Vagina (tissue), 2 donors: Measurements from ENCODE around the gene HARS2. TPM values are rescaled to one million over a fixed set of nuclear protein-coding genes. Genes with fewer than 3 reads are reported as not detected.

ENCODE experiments used
- DNase-seq, 2 donors: peaks; one replicate each; pipeline ENCODE4 v3.0.0-alpha.2; 2017; ENCODE audit errors: extremely low spot score in 2 of 2
- H3K27ac ChIP-seq: fragments of 200-600 bp; sonication (generic); one replicate; pipeline ENCODE4 v1.5.1; 2019
- H3K27me3 ChIP-seq: fragments of 200-600 bp; sonication (generic); one replicate; pipeline ENCODE4 v1.5.1; 2019
- H3K36me3 ChIP-seq, 2 donors: fragments of 200-600 bp; sonication (generic); one replicate each; pipeline ENCODE4 v1.5.1; 2017 to 2019
- H3K4me1 ChIP-seq: fragments of 200-600 bp; sonication (generic); one replicate; pipeline ENCODE4 v1.5.1; 2019
- H3K4me3 ChIP-seq, 2 donors: fragments of 200-600 bp; sonication (generic); 1 replicate in 1 of 2; 2 replicates in 1 of 2; pipeline ENCODE4 v1.5.1; 2016 to 2019
- H3K9me3 ChIP-seq: fragments of 200-600 bp; sonication (generic); one replicate; pipeline ENCODE4 v1.5.1; 2019
- POLR2A ChIP-seq, 2 donors: fragments of 450-650 bp; IDR thresholded peaks; one replicate each; pipeline ENCODE4 v1.6.1; 2017; ENCODE audit warnings: antibody characterized with exemption in 2 of 2, mild to moderate bottlenecking in 2 of 2, moderate library complexity in 2 of 2
- POLR2AphosphoS5 ChIP-seq, 2 donors: sonication (generic); formaldehyde crosslinking; IDR thresholded peaks; one replicate each; pipeline ENCODE4 v1.9.0; 2017; ENCODE audit warnings: antibody characterized with exemption in 2 of 2, mild to moderate bottlenecking in 2 of 2, low read depth in 1 of 2; ENCODE audit not compliant: insufficient read depth in 1 of 2
- intact Hi-C: fragments of 100-400 bp; cut with DNase I; formaldehyde crosslinking; loops from one replicate; pipeline ENCODE4 v1.15.1; 2023
- total RNA-seq: library from RNA; depleted of rRNA; stranded (reverse); fragments of >200 nt; gene quantifications from one replicate; pipeline ENCODE4 v1.2.3, GENCODE V29; 2016
- TF ChIP-seq, protein P1 (sequence below), 3 experiments: fragments of 450-650 bp in 2 of 3; fragments of 200-600 bp in 1 of 3; sonication (generic) in 1 of 3; IDR thresholded peaks; one replicate each; pipeline ENCODE4 v1.5.1; 2017 to 2019; ENCODE audit warnings: antibody characterized with exemption in 3 of 3, mild to moderate bottlenecking in 2 of 3, moderate library complexity in 2 of 3

The HARS2 gene
- total RNA-seq, 1 donor from 2014 or later, result 46.2 TPM

DNA sequence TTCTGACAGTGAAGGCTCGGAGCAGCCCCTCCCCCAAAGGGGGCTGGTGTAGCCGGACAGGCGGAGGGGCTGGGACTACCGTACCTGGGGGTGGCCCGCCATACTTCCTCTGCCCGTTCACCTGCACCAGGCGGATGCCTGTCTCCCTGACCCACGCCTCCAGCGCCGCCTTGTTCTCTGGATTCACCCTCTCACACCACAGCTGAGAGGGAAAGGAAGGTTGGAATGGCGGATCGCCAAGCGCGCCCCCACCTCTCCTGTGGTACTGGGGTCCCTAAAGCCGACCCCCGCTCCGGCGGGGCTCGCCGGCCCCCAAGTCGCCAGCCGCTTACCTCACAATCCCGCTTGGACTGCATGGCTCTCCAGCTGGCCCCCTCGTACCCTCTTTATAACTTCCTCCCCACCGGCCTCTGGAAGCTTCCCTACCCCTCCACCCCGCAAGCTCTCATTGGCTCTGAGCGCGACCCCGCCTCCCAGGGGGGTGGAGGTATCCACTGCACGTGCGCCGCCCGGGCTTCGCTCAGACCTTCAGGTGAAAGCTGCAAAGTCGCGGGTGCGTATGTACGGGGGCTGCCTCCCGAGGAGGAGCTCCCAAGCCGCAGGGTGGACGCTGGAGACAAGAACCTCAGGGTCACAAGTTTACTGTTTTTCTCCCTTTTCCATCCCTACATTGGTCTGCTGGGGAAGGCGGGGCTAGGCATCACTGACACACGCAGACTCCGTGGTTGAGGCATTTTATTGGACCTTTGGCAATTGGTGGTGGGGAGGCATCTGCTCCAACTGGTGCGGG, 17.9 kb upstream of the HARS2 start, which contains the start of gene DND1:
TSS of gene DND1 (minus strand) at position 390 of the 790 bp plus-strand sequence. CDS start at position 356, 34 bp downstream.
- Histone ChIP-seq H3K4me1 (peaks cover 6% of the 10 kb centered on the region), H3K4me3 (peak within 1 kb of the TSS; percentile 20 to 25), H3K27me3 (no peaks in the 10 kb centered on the region), H3K27ac (no peak within 1 kb of the TSS), H3K36me3 (peaks cover 0 to 70% of the 10 kb centered on the region in 2 donors), H3K9me3 (no peaks in the 10 kb centered on the region)
- TF ChIP-seq, protein P1, sequence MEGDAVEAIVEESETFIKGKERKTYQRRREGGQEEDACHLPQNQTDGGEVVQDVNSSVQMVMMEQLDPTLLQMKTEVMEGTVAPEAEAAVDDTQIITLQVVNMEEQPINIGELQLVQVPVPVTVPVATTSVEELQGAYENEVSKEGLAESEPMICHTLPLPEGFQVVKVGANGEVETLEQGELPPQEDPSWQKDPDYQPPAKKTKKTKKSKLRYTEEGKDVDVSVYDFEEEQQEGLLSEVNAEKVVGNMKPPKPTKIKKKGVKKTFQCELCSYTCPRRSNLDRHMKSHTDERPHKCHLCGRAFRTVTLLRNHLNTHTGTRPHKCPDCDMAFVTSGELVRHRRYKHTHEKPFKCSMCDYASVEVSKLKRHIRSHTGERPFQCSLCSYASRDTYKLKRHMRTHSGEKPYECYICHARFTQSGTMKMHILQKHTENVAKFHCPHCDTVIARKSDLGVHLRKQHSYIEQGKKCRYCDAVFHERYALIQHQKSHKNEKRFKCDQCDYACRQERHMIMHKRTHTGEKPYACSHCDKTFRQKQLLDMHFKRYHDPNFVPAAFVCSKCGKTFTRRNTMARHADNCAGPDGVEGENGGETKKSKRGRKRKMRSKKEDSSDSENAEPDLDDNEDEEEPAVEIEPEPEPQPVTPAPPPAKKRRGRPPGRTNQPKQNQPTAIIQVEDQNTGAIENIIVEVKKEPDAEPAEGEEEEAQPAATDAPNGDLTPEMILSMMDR (IDR thresholded peaks at IDR 0.05), result no peak
- TF ChIP-seq POLR2AphosphoS5 (IDR thresholded peaks at IDR 0.05; ENCODE audit: insufficient read depth in 1 of 2, low read depth in 1 of 2) (no peak), POLR2A (IDR thresholded peaks at IDR 0.05) (no peak)
- no peak for DNase-seq
- intact Hi-C loops, result no loop called here

DNA sequence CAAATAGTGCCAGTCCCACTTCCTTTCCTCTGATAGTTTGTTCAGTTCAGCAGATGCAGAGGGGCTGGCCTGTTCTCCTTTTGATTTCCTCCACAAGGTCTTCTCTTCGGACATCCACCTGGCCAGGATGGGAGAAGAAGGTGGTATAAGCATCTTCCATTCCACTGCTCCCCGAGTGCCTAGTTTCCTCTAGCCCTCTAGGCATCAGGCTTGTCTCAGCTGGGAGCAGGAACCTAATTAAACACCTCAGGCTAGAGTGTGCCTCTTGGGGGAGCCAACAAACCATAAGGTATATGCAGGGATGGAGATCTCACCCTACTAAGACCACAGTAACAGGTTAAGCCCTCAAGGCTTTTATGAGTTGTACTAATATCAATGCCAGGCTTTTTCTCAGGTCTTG, 17.0 kb upstream of the HARS2 start:
- TF ChIP-seq POLR2AphosphoS5 (IDR thresholded peaks at IDR 0.05; ENCODE audit: insufficient read depth in 1 of 2, low read depth in 1 of 2) (no peak), POLR2A (IDR thresholded peaks at IDR 0.05) (no peak)
- TF ChIP-seq, protein P1 (IDR thresholded peaks at IDR 0.05), result no peak
- Histone ChIP-seq H3K27ac (no peak overlapping the region), H3K27me3 (no peaks in the 10 kb centered on the region), H3K4me3 (no peak overlapping the region), H3K4me1 (peaks cover 6% of the 10 kb centered on the region), H3K9me3 (no peaks in the 10 kb centered on the region), H3K36me3 (peaks cover 0 to 67% of the 10 kb centered on the region in 2 donors)
- intact Hi-C loops, result no loop called here
- no peak for DNase-seq

DNA sequence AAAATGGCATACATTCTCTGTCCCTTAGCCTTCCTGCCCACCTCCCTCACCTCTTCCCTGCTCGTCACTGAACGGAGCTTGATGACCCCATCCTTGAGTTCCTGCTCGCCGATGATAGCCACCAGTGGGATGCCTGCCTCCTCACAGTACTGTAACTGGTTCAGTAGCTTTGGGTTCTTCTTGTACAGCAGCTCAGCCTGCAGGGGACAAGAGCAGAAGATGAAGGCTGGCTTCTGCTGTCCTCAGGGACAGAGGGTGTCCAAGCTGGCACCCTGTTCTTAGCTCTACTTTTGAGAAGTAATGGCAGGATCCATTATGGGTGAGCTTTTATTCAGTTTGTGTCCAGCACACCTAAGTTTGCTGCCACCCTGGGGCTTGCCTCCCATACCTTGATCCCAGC, 16.6 kb upstream of the HARS2 start:
- H3K36me3 ChIP-seq, result peaks cover 0 to 67% of the 10 kb centered on the region in 2 donors
- TF ChIP-seq, protein P1 (IDR thresholded peaks at IDR 0.05), result no peak
- TF ChIP-seq POLR2AphosphoS5 (IDR thresholded peaks at IDR 0.05; ENCODE audit: insufficient read depth in 1 of 2, low read depth in 1 of 2), result no peak
- no peak for TF ChIP-seq POLR2A (IDR thresholded peaks at IDR 0.05)
- H3K4me3 ChIP-seq, result no peak overlapping the region
- no peaks in the 10 kb centered on the region for H3K27me3 ChIP-seq
- no peaks in the 10 kb centered on the region for H3K9me3 ChIP-seq
- H3K4me1 ChIP-seq, result peaks cover 6% of the 10 kb centered on the region
- no peak overlapping the region for H3K27ac ChIP-seq
- intact Hi-C loops, result no loop called here
- no peak for DNase-seq

DNA sequence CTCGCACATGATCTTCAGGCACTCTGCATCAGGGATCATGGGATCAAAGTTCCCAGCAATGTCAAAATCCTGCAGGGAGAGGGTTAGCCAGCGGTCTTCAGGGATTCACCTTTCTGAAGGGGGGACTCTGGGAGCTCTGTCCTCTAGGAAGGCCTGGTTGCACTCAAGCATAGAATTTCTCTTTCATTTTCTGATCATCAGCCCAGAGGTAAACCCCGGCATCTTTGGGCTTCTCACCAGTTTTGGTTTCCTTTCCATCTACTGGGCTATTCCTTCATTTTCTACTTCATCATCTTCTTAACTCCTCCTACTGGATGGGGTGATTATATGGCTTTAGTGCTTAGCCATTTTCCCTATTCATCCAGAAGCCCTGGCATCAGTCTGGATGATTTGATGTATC, 13.3 kb upstream of the HARS2 start:
- no peak overlapping the region for H3K27ac ChIP-seq
- TF ChIP-seq POLR2AphosphoS5 (IDR thresholded peaks at IDR 0.05; ENCODE audit: insufficient read depth in 1 of 2, low read depth in 1 of 2) (no peak), POLR2A (IDR thresholded peaks at IDR 0.05) (no peak)
- DNase-seq, result no peak
- H3K4me1 ChIP-seq, result peaks cover 1% of the 10 kb centered on the region
- H3K9me3 ChIP-seq, result no peaks in the 10 kb centered on the region
- no peak overlapping the region for H3K4me3 ChIP-seq
- H3K36me3 ChIP-seq, result peaks cover 0 to 70% of the 10 kb centered on the region in 2 donors
- intact Hi-C loops, result no loop called here
- H3K27me3 ChIP-seq, result no peaks in the 10 kb centered on the region

DNA sequence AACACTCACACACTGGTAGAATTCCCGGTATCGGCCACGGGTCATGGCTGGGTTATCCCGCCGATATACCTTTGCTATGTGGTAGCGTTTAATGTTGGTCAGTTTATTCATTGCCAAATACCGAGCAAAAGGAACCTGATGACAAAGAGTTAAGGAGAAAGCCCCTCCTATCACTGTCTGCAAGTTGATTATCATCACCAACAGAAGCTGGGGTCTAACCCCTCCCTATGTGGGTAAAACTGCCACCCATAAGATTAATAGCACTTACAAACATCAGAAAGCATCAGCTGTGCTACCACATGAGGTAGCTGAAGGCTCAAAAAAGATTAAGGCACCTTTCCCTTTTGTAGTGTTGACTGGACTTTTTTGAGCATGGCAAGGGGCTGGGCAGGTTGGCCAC, 12.3 kb upstream of the HARS2 start:
- no peaks in the 10 kb centered on the region for H3K27me3 ChIP-seq
- no peak for DNase-seq
- H3K27ac ChIP-seq, result no peak overlapping the region
- H3K4me1 ChIP-seq, result no peaks in the 10 kb centered on the region
- TF ChIP-seq, protein P1 (IDR thresholded peaks at IDR 0.05), result no peak
- no peak for TF ChIP-seq POLR2AphosphoS5 (IDR thresholded peaks at IDR 0.05; ENCODE audit: insufficient read depth in 1 of 2, low read depth in 1 of 2)
- TF ChIP-seq POLR2A (IDR thresholded peaks at IDR 0.05), result no peak
- H3K36me3 ChIP-seq, result peaks cover 0 to 76% of the 10 kb centered on the region in 2 donors
- no peaks in the 10 kb centered on the region for H3K9me3 ChIP-seq
- H3K4me3 ChIP-seq, result no peak overlapping the region
- intact Hi-C loops, result no loop called here
